GM12872 (cell line): ENCODE measurements around the gene FCRL3.

Experiments
- TF ChIP-seq, protein P1 (sequence below): IDR thresholded peaks from 3 replicates; pipeline ENCODE4 v1.5.1; 2011; ENCODE audit warnings: low read depth, mild to moderate bottlenecking, low read length, moderate library complexity; ENCODE audit not compliant: insufficient read depth

Gene FCRL3

DNA sequence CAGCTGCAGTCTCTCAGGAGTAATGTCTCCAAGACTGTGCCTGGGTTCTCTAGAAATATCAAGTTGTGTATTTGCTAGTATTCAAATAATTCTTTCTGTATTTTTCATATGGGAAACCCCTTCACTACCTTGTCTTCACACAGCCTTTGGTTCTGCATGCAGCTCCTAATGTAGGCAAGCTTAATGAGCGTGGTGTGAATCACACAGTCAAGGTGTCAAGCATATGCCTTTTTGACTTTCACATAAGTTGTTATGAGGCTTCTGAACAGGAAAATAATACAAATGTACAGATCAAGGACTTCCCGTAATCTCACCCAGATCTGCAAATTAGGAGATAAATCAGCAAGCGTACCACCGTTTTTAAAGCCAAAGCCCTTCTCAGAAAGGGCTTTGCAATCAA lies at the start of gene FCRL3:
TSS of gene FCRL3 (minus strand) at position 38 of the 400 bp plus-strand sequence. CDS start 280 bp downstream, outside the sequence.
- TF ChIP-seq, protein P1, sequence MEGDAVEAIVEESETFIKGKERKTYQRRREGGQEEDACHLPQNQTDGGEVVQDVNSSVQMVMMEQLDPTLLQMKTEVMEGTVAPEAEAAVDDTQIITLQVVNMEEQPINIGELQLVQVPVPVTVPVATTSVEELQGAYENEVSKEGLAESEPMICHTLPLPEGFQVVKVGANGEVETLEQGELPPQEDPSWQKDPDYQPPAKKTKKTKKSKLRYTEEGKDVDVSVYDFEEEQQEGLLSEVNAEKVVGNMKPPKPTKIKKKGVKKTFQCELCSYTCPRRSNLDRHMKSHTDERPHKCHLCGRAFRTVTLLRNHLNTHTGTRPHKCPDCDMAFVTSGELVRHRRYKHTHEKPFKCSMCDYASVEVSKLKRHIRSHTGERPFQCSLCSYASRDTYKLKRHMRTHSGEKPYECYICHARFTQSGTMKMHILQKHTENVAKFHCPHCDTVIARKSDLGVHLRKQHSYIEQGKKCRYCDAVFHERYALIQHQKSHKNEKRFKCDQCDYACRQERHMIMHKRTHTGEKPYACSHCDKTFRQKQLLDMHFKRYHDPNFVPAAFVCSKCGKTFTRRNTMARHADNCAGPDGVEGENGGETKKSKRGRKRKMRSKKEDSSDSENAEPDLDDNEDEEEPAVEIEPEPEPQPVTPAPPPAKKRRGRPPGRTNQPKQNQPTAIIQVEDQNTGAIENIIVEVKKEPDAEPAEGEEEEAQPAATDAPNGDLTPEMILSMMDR, result no peak

DNA sequence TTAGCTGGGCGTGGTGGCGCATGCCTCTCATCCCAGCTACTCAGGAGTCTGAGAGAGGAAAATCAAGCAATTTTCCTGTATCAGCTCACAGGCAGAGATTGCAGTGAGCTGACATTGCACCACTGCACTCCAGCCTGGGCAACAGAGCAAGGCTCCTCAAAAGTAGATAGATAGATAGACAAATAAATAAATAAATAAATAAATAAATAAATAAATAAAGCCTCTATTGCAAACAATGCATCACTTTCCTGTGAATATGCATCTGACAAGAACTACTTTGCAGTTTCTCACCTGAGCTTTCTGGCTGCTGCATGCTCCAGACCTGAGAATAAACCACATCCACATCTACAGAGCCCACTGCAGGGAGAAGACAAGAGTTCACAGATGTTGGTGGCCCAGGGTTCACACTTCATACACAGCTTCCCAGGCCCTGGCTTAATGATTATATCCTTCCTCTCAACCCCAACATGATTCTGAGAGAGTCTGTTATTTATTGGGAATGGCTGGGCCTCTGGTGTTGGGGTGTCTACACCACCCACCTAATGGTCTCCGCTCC lies 47.8 kb upstream of the FCRL3 start:
- TF ChIP-seq, protein P1, result no peak

DNA sequence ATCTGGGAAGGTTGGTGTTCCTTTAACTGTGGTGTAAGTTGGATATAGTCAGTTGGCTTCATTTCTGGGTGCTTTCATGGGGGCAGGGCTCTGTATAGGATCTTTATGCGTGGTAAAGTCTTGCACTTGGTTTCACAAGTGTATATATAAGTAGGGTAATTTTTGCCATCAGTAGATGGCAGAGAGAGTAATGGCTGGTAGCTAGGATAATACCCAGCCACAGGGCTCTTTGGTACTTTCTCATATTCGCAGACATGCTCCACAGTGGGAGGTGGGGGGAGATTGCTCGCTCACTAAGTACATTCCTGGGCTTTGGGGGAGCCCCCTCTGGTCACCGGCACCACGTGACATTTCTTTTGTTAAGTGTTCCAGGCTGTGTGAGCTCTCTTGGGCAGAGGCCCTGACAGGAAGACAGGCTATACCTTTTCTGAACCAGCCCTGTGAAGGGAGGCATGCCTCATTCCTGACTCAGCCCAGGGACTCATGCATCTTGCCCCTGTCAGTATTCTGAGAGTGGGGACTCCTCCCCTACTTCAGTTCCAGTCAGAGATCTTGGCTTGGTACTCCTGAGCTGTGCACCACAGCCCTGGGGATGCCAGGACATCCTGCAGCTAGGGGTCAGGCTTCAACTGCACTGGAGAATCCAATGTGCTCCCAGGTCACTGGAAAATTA lies 38.8 kb upstream of the FCRL3 start:
- TF ChIP-seq, protein P1, result no peak

DNA sequence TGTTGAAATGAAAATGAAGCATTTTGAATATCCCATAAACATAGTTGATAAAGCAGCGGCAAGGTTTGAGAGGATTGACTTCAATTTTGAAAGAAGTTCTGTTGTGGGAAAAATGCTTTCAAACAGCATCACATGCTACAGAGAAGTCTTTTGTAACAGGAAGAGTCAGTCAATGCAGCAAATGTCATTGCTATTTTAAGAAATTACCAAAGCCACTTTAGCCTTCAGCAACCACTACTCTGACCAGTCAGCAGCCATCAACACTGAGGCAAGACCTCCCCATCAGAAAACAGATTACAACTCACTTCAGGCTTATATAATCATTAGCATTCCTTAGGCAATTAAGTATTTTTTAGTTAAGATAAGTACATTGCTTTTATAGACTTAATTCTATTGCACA lies 33.8 kb upstream of the FCRL3 start:
- TF ChIP-seq, protein P1, result no peak

GRCh38 chr1:157732755-157733154 lies 32.2 kb upstream of the FCRL3 start:
- TF ChIP-seq, protein P1, result no peak

- TF ChIP-seq, protein P1, result no peak
These were observed 24.6 kb upstream of the FCRL3 start for GRCh38 chr1:157725221-157725577.

DNA sequence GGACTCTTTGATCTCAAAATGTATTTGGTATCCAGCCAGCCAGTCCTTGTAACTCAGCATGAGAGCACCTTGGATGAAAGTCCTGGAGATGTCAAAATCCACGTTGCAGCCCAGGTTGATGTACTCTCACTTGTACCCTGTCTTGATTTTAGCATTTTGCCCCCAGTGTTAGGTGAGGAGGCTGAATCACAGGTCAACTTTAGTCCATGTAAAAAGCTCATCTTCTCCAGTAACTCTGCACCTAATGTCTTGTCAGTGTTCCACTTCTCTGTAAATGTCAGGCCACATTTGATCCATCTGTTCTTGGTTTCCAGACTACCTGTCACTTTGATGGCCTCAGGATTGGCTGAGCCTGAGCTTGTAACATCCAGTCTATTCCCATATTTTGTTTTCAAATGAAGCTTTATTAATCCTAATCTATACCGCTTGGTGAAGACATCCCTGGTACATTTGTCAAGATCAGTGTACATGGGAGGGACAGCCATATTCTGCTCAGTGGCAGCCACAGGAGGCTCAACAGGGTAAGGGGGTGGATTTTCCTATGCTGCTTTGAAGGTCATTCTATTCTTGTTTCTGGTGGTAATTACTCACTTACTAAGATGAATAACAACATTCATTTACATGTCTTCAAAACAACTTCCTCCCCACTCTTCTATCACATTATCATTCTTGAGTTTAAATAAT lies 24.1 kb upstream of the FCRL3 start:
- TF ChIP-seq, protein P1, result no peak
